ENCODE measurements around the gene ARL16. TPM values are rescaled to one million over a fixed set of nuclear protein-coding genes. Genes with fewer than 3 reads are reported as not detected.

The ARL16 gene
- total RNA-seq, 1 donor from 2014 or later: 11.9 TPM

- ATAC-seq (peak; percentile 24), DNase-seq (ENCODE audit: missing footprints) (no peak)
- intact Hi-C loops (cut with DNase I): no loop called here
Measured at GRCh38 chr17:81655378-81656117, 28.0 kb downstream of the ARL16 start.

GRCh38 chr17:81652906-81653771 is 30.5 kb downstream of the ARL16 start:
- intact Hi-C loops (cut with DNase I): no loop called here
- no peak for DNase-seq (ENCODE audit: missing footprints)
- ATAC-seq: no peak

- DNase-seq (ENCODE audit: missing footprints) (no peak), ATAC-seq (no peak)
- intact Hi-C loops (cut with DNase I): no loop called here
Measured at GRCh38 chr17:81651692-81652091, 31.9 kb downstream of the ARL16 start.

- ATAC-seq (no peak), DNase-seq (ENCODE audit: missing footprints) (no peak)
- intact Hi-C loops (cut with DNase I): no loop called here
Measured at GRCh38 chr17:81650951-81651350, 32.6 kb downstream of the ARL16 start.

- ATAC-seq (no peak), DNase-seq (ENCODE audit: missing footprints) (no peak)
- intact Hi-C loops (cut with DNase I): no loop called here
Measured at GRCh38 chr17:81648707-81649085, 34.9 kb downstream of the ARL16 start.

GRCh38 chr17:81648013-81648706 is 35.4 kb downstream of the ARL16 start:
- DNase-seq (ENCODE audit: missing footprints) (no peak), ATAC-seq (no peak)
- intact Hi-C loops (cut with DNase I): no loop called here

GRCh38 chr17:81647640-81648012 is 36.0 kb downstream of the ARL16 start:
- intact Hi-C loops (cut with DNase I): no loop called here
- ATAC-seq (no peak), DNase-seq (ENCODE audit: missing footprints) (no peak)

GRCh38 chr17:81646869-81647600 is 36.6 kb downstream of the ARL16 start:
- intact Hi-C loops (cut with DNase I): no loop called here
- ATAC-seq (no peak), DNase-seq (ENCODE audit: missing footprints) (no peak)

- intact Hi-C loops (cut with DNase I): no loop called here
- ATAC-seq (no peak), DNase-seq (ENCODE audit: missing footprints) (no peak)
Measured at GRCh38 chr17:81644976-81645952, 38.3 kb downstream of the ARL16 start.

- ATAC-seq (no peak), DNase-seq (ENCODE audit: missing footprints) (no peak)
- intact Hi-C loops (cut with DNase I): no loop called here
Measured at GRCh38 chr17:81644496-81644895, 39.1 kb downstream of the ARL16 start.

GRCh38 chr17:81641825-81642489 is 41.6 kb downstream of the ARL16 start:
- DNase-seq (ENCODE audit: missing footprints) (no peak), ATAC-seq (no peak)
- intact Hi-C loops (cut with DNase I): no loop called here

- DNase-seq (ENCODE audit: missing footprints): no peak
- intact Hi-C loops (cut with DNase I): no loop called here
- no peak for ATAC-seq
Measured at GRCh38 chr17:81640011-81640410, 43.6 kb downstream of the ARL16 start.

GRCh38 chr17:81638683-81639082 is 44.9 kb downstream of the ARL16 start:
- intact Hi-C loops (cut with DNase I): loop anchor here (5.0 kb wide), 1 partner anchor 44 kb away; the partner anchor contains the start of genes ARL16 and HGS
- no peak for ATAC-seq
- DNase-seq (ENCODE audit: missing footprints): no peak

GRCh38 chr17:81636505-81637288 is 46.9 kb downstream of the ARL16 start, which contains the start of the genes NPLOC4 and TSPAN10:
TSS of gene NPLOC4 (minus strand) at chr17:81637112. CDS start at chr17:81636930, 182 bp downstream.
TSS of gene TSPAN10 (plus strand) at chr17:81637196. CDS start at chr17:81642413, 5,217 bp downstream.
- intact Hi-C loops (cut with DNase I): loop anchor here (5.0 kb wide), 1 partner anchor 46 kb away; the partner anchor contains the start of genes ARL16 and HGS
- ATAC-seq (peak; percentile 91), DNase-seq (ENCODE audit: missing footprints) (peak; percentile 93)

GRCh38 chr17:81635973-81636504 is 47.6 kb downstream of the ARL16 start:
- ATAC-seq (no peak), DNase-seq (ENCODE audit: missing footprints) (no peak)
- intact Hi-C loops (cut with DNase I): loop anchor here (5.0 kb wide), 1 partner anchor 46 kb away; the partner anchor contains the start of genes ARL16 and HGS

GRCh38 chr17:81635431-81635830 is 48.2 kb downstream of the ARL16 start:
- ATAC-seq: no peak
- intact Hi-C loops (cut with DNase I): loop anchor here (5.0 kb wide), 1 partner anchor 47 kb away; the partner anchor contains the start of genes ARL16 and HGS
- DNase-seq (ENCODE audit: missing footprints): no peak

Measured in Right ventricle myocardium inferior (tissue), 1 donor.